GM18499 (cell line): ENCODE results near the gene CFAP161.
"Not testable (repeated sequence)": the region's sequence is repeated elsewhere in the genome, so short reads cannot be mapped to it uniquely, and the experiment has no call there.

Source experiments
- ATAC-seq: cut with Tn5 transposase; IDR thresholded peaks from one replicate; pipeline ENCODE4 v1.9.1; 2021; ENCODE audit warnings: moderate number of reproducible peaks; ENCODE audit not compliant: insufficient read depth, unreplicated experiment

Gene CFAP161

GRCh38 chr15:81156324-81156723 lies 22.3 kb downstream of the CFAP161 start:
- no peak for ATAC-seq

DNA sequence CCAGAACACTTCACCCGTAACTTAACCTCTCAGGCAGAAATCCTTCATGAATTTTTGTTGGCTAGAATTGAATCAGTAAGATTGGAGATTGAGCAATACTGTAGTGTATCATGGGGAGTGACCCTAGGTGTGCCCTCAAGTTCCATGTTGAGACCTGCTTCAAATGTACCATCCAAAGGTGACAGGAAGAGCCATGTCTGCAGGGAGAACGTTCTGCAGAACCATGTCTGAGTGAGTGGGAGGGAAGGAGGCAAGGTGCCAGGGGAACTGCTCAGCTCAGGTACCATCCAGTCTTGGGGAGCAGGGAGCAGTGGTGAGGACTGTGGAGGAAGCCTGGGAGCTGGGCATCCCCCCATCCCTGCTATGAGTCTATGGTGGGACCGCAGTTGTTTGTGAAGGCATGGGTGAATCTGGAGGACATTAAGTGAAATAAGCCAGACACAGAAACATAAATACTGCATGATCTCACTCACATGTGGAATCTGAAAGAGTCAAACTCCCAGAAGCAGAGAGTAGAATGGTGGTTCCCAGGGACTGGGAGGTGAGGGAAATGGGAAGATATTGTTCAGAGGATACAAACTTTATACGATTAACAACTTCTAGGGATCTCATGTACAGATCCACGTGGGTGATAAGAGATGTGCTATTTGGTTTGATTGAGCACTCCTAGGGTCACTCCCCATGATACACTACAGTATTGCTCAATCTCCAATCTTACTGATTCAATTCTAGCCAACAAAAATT lies 23.3 kb downstream of the CFAP161 start:
- no peak for ATAC-seq

DNA sequence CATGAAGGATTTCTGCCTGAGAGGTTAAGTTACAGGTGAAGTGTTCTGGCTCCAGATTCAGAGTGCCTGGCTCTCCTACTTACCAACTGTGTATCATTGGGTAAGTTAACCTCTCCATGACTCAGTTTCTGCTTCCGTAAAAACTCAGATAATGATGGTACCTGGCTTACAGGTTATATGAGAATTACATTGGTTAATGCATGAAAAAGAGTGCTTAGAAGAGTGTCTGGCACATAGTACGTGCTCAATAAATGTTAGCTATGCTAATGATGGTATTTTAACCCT lies 23.8 kb downstream of the CFAP161 start:
- ATAC-seq = no peak

- not testable (repeated sequence) for ATAC-seq
Measured at GRCh38 chr15:81158561-81158960, 24.5 kb downstream of the CFAP161 start.

DNA sequence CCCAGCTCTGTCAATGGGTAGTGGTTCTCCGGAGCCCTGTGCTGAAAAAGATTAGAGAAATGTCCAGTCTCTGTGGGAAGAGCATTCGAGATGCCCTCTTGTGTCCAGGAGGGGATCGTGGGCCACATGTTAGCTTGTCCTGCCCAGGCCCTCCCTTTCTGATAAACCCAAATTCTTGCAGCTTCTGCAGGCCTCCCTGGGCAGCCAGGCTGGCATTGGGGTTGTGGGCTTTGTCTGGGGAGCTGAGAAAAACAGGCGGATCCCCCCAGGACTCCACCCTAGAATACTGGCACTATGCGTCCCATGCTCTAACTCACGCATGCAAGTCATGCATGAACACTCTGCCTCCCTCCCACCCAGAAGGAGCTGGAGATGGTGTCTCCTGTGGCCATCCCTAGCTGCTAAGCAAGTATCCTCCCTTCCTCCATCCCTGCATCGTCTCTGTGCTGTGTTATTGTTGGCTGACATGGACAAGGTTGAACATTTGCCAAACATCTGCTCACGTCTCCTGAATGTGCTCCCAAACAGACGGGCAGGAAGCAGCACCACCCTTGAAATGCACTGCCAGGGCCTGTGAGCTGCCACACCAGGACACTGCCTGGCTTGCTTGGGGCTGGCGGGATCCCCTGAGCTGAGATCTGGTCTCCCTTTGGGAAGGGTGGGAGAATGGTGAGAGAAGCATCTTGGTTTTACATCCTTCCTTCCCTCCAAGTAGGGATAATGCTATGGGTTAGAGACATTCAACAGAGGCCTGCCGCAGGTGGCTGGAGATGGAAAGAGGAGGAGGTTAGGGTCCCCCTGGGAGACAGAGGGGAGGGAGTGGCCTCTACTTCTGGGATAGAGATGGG lies 26.5 kb downstream of the CFAP161 start:
- no peak for ATAC-seq

- no peak for ATAC-seq
Measured at GRCh38 chr15:81161160-81161673, 27.1 kb downstream of the CFAP161 start.

DNA sequence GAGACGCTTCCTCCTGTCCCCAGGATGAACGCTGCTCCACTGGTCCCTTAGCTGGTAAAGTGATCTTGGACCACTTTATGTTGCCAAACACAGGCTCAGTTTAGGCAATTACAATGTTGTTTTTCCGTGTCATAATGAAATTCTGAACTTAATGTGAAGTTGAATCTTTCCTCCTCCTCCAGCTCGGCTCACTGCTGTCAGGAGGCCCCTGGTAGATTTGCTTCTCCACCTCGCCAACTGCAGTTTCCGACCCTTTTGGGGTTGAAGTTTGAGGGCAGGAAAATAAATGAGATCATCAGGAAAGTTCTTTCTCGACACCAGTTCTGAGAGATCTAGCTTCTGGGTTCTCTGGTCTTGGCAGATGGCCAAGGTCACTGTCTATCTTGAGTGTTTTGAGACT lies 27.8 kb downstream of the CFAP161 start:
- ATAC-seq = no peak

DNA sequence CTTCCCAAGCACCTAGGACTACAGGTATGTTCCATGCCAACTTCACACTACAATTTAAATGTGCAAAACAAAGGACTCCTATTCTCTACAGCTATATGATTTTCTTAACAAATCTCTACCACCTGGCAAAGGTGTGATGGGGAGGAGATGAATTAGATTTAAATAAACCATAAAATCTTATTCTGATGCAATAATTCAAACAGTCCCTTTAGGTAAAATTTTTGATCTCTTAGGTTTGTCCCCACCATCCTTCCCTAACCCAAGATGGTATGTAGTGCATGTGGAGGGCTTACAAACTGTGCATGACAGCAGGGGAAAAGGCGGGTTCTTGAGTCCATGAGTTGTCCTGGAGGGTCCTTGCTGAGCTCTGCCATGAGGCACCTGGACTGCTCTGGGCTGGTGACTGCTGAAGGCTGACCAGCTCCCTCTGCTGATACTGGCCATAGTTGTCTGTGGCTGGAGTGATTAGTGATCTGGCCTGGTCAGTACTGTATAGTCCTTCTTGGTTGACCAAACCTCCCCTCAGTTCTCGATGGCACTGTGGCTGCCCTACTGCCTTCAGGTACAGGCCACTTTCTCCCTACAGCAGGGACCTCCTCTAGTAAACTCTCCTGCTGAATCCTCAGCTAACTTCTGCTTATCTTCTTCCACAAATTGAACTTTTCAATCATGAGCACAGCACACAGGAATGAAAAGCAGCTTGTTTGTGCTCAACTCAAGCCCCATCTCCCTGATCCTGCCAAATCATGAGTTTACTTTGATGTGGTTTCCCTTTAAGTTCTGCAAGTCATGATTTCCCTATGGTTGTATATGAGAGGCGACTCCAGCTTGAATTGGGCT lies 30.1 kb downstream of the CFAP161 start:
- ATAC-seq = no peak

DNA sequence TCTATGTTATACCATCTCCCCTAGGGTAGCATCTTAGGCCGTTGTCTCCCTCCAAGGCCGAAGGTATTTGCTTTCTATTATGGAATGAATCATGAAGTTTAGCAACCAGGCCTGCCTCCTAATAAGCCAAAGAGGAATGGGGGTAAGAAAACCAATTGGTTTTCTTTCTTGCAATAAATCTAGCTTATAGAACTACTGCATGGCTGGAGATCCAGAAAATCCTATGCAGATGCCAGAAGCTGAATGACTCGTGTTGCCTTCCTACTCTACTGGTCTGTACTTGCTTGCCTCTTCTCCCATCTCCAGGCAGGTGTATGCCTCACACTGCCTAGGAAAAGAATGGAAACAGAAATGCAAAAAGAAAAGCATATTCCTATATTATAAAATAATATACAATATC lies 31.5 kb downstream of the CFAP161 start:
- ATAC-seq = no peak

- no peak for ATAC-seq
Measured at GRCh38 chr15:81166636-81167305, 32.7 kb downstream of the CFAP161 start.

DNA sequence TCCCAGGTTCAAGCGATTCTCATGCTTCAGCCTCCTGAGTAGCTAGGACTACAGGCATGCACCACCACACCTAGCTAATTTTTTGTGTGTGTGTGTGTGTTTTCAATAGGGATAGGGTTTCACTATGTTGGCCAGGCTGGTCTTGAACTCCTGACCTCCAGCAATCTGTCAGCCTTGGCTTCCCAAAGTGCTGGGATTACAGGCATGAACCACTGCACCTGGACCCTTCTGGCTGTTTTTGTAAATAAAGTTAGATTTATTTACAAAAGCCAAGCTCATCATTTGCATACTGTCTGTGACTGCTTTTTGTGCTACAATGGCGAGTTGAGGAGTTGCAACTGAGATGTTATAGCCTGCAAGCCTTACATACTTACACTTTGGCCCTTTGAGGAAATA lies 34.1 kb downstream of the CFAP161 start:
- no peak for ATAC-seq

- ATAC-seq = no peak
Measured at GRCh38 chr15:81168644-81169043, 34.6 kb downstream of the CFAP161 start.

DNA sequence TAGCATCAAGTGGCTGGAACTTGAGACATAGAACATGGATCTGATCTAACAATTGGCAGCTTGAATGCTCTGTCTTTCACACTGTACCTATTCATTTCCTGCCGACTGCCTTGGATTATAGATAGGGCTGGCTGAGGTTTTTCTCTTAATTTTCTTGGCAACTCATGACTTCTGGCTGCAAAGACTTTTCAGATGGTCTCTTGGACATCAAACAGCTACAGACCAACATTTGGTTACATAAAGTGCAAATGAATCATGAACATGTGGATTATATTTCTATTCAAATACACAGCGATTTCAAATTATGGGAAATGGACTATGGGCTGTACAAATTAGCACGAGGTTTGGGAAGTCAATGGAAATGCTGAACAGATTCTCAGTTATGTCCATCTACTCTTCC lies 36.4 kb downstream of the CFAP161 start:
- ATAC-seq = no peak

DNA sequence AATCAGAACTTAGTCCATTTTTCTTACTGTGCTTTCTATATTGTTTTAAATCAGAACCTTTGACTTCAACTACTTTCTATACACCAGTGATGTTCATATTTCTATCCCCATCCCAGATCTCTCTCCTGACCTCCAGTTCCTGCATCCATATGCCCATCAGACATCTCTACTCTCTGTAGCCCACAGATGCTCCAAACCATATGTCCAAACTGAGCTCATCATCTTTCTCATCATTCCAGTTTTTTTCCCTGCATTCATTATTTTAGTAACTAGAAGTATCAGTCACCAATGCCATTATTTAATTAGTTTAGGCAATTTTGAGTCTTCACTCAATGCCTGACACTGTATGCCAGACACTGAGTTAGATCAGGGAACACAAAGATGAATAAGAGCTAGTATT lies 37.2 kb downstream of the CFAP161 start:
- no peak for ATAC-seq

GRCh38 chr15:81174125-81174791 lies 40.2 kb downstream of the CFAP161 start:
- no peak for ATAC-seq

DNA sequence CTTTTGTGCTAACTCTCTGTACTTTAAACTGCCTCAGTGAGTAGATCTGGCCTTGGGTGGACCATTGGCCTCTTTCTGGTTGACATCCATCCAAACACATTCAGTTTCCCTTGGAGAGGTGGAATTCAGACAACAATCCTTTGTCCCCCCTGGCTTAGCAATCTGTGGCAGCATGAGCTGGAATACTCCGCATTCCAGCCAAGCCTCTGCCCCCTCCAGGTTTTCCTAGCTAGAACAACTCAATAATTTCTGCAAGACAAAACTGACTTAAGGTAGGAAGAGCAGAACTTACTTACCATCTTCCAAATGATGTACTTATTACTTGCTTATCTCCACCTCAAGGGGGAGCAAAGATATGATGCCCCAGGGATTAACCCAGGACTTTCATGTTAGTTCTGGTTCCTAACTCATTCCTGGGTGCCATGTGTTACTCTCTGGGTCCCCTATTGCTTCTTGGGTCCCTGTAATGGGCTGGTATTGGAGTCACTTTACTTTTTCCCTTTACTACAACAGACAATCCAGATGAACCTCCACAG lies 40.8 kb downstream of the CFAP161 start:
- ATAC-seq = no peak

GRCh38 chr15:81175496-81175895 lies 41.4 kb downstream of the CFAP161 start:
- ATAC-seq = no peak

GRCh38 chr15:81176291-81176893 lies 42.3 kb downstream of the CFAP161 start:
- no peak for ATAC-seq

DNA sequence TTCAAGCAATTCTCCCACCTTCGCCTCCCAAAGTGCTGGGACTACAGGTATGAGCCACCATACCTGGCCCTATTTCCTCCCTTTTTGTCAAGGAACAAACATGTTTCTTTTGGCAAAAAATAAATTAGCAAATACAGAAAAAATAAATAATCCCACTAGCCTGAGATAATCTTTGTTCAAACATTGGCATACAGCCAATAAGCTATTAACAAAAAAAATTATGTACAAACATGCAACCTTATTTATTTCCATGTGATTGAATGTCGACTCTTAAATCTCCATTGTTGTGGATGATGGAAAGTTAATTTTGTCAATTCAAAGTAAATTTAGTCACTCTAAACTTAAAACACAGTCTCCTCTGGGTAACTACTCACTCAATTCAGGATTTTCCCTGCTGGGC lies 44.3 kb downstream of the CFAP161 start:
- ATAC-seq = no peak
